GM18498 (cell line): ENCODE data around the gene TGM4.
"Not testable (repeated sequence)": the region's sequence is repeated elsewhere in the genome, so short reads cannot be mapped to it uniquely, and the experiment has no call there.

Experiments used
- ATAC-seq: cut with Tn5 transposase; IDR thresholded peaks from one replicate; pipeline ENCODE4 v1.9.1; 2021; ENCODE audit warnings: mild to moderate bottlenecking, moderate library complexity; ENCODE audit not compliant: unreplicated experiment

Gene TGM4

GRCh38 chr3:44874308-44874707 is at the start of gene TGM4:
TGM4 (plus strand) TSS chr3:44874608; CDS start chr3:44874679, 71 bp downstream.
- ATAC-seq = no peak

- no peak for ATAC-seq
These were observed 49.0 kb upstream of the TGM4 start for GRCh38 chr3:44825264-44825925.

GRCh38 chr3:44827196-44827595 is 47.2 kb upstream of the TGM4 start:
- no peak for ATAC-seq

- ATAC-seq = no peak
These were observed 43.2 kb upstream of the TGM4 start for GRCh38 chr3:44831232-44831631.

- ATAC-seq = no peak
These were observed 42.4 kb upstream of the TGM4 start for GRCh38 chr3:44832032-44832431.

- no peak for ATAC-seq
These were observed 41.4 kb upstream of the TGM4 start for GRCh38 chr3:44832965-44833364.

- no peak for ATAC-seq
These were observed 41.0 kb upstream of the TGM4 start for GRCh38 chr3:44833394-44833793.

- ATAC-seq = no peak
These were observed 38.7 kb upstream of the TGM4 start for GRCh38 chr3:44835684-44836083.

- ATAC-seq = no peak
These were observed 32.0 kb upstream of the TGM4 start for GRCh38 chr3:44842376-44842775.

GRCh38 chr3:44845528-44846520 is 28.6 kb upstream of the TGM4 start:
- no peak for ATAC-seq

- no peak for ATAC-seq
These were observed 25.8 kb upstream of the TGM4 start for GRCh38 chr3:44848634-44849033.

GRCh38 chr3:44856663-44857062 is 17.7 kb upstream of the TGM4 start:
- ATAC-seq = not testable (repeated sequence)

- ATAC-seq = no peak
These were observed 14.3 kb upstream of the TGM4 start for GRCh38 chr3:44860117-44860516.

- peak; percentile 97 for ATAC-seq
These were observed 12.8 kb upstream of the TGM4 start, which contains the start of gene TMEM42 for GRCh38 chr3:44861412-44862225. TMEM42 (plus strand) TSS chr3:44861912; CDS start chr3:44861925, 13 bp downstream.

GRCh38 chr3:44862226-44862637 is 12.2 kb upstream of the TGM4 start:
- ATAC-seq = peak; percentile 38

- no peak for ATAC-seq
These were observed 9.0 kb upstream of the TGM4 start for GRCh38 chr3:44865272-44866035.

- ATAC-seq = no peak
These were observed 6.8 kb upstream of the TGM4 start for GRCh38 chr3:44867421-44868111.

GRCh38 chr3:44870375-44871061 is 3.9 kb upstream of the TGM4 start:
- no peak for ATAC-seq

- ATAC-seq = no peak
These were observed 1.2 kb downstream of the TGM4 start for GRCh38 chr3:44875596-44875995.
